Mesenchymal stem cell (in vitro differentiated cells and primary cell): ENCODE measurements around the gene TNFRSF12A.

Experiments
- DNase-seq: peaks from one replicate; pipeline ENCODE4 v3.0.0-alpha.2; 2013
- H2AFZ ChIP-seq: one replicate; pipeline ENCODE4 v1.6.1; 2013; ENCODE audit warnings: low read depth, mild to moderate bottlenecking, control low read depth, inconsistent platforms, low read length, moderate library complexity
- H2AK5ac ChIP-seq: 2 replicates; pipeline ENCODE4 v1.6.1; 2013; ENCODE audit warnings: low read length, moderate library complexity, mild to moderate bottlenecking, inconsistent platforms; ENCODE audit not compliant: severe bottlenecking
- H2BK120ac ChIP-seq: one replicate; pipeline ENCODE4 v1.6.1; 2013; ENCODE audit warnings: low read depth, mild to moderate bottlenecking, inconsistent platforms, low read length, moderate library complexity
- H2BK12ac ChIP-seq, 2 experiments: one replicate each; pipeline ENCODE4 v1.6.1; 2013; ENCODE audit warnings: inconsistent platforms in 2 of 2, low read length in 2 of 2, mild to moderate bottlenecking in 2 of 2, moderate library complexity in 2 of 2, control low read depth in 1 of 2
- H2BK15ac ChIP-seq: one replicate; pipeline ENCODE4 v1.6.1; 2013; ENCODE audit warnings: mild to moderate bottlenecking, low read depth, inconsistent platforms; ENCODE audit not compliant: poor library complexity, severe bottlenecking
- H2BK5ac ChIP-seq: 2 replicates; pipeline ENCODE4 v1.6.1; 2013; ENCODE audit warnings: low read depth, mild to moderate bottlenecking, low read length, control low read depth, inconsistent platforms; ENCODE audit not compliant: poor library complexity, severe bottlenecking
- H3K14ac ChIP-seq, 2 experiments: one replicate each; pipeline ENCODE4 v1.6.1; 2013; ENCODE audit warnings: inconsistent platforms in 2 of 2, low read length in 2 of 2, control low read depth in 1 of 2, mild to moderate bottlenecking in 1 of 2, moderate library complexity in 1 of 2
- H3K18ac ChIP-seq, 2 experiments: one replicate each; pipeline ENCODE4 v1.6.1; 2013; ENCODE audit warnings: inconsistent platforms in 2 of 2, low read length in 2 of 2, control low read depth in 1 of 2, low read depth in 1 of 2, mild to moderate bottlenecking in 1 of 2
- H3K23ac ChIP-seq, 2 experiments: one replicate each; pipeline ENCODE4 v1.6.1; 2013; ENCODE audit warnings: inconsistent platforms in 2 of 2, low read length in 2 of 2, mild to moderate bottlenecking in 2 of 2, moderate library complexity in 2 of 2, control low read depth in 1 of 2
- H3K27ac ChIP-seq: 2 replicates; pipeline ENCODE4 v1.5.1; 2013; ENCODE audit warnings: mild to moderate bottlenecking, moderate library complexity, low read length, control low read depth, inconsistent platforms; ENCODE audit not compliant: poor library complexity, severe bottlenecking
- H3K27me3 ChIP-seq, 2 experiments: 2 replicates each; pipeline versions ENCODE4 v1.6.1 to v1.7.0; 2013; ENCODE audit warnings: low read length in 2 of 2, mild to moderate bottlenecking in 2 of 2, moderate library complexity in 2 of 2, control low read depth in 1 of 2, inconsistent platforms in 1 of 2; ENCODE audit not compliant: control insufficient read depth in 1 of 2, insufficient read depth in 1 of 2
- H3K36me3 ChIP-seq, 2 experiments: 2 replicates each; pipeline versions ENCODE4 v1.6.1 to v1.7.0; 2013; ENCODE audit warnings: low read length in 2 of 2, control low read depth in 1 of 2, inconsistent platforms in 1 of 2, low read depth in 1 of 2, mild to moderate bottlenecking in 1 of 2; ENCODE audit not compliant: insufficient read depth in 2 of 2, control insufficient read depth in 1 of 2
- H3K4ac ChIP-seq, 2 experiments: one replicate each; pipeline ENCODE4 v1.6.1; 2013; ENCODE audit warnings: inconsistent platforms in 2 of 2, low read length in 2 of 2, mild to moderate bottlenecking in 2 of 2, moderate library complexity in 2 of 2, control low read depth in 1 of 2, low read depth in 1 of 2
- H3K4me1 ChIP-seq: 2 replicates; pipeline ENCODE4 v1.6.1; 2013; ENCODE audit warnings: low read depth, low read length, control low read depth; ENCODE audit not compliant: control insufficient read depth, insufficient read depth
- H3K4me2 ChIP-seq: 2 replicates; pipeline ENCODE4 v1.6.1; 2013; ENCODE audit warnings: low read length, mild to moderate bottlenecking, inconsistent platforms; ENCODE audit not compliant: poor library complexity, severe bottlenecking
- H3K4me3 ChIP-seq, 2 experiments: 2 replicates each; pipeline versions ENCODE4 v1.5.1 to v1.7.0; 2013; ENCODE audit warnings: low read length in 2 of 2, mild to moderate bottlenecking in 2 of 2, control low read depth in 1 of 2, low read depth in 1 of 2; ENCODE audit not compliant: insufficient read depth in 1 of 2
- H3K79me1 ChIP-seq: replicated peaks from 2 replicates; pipeline ENCODE4 v1.6.1; 2013; ENCODE audit warnings: mild to moderate bottlenecking, control low read depth, low read length, inconsistent platforms; ENCODE audit not compliant: poor library complexity, severe bottlenecking
- H3K9ac ChIP-seq: 2 replicates; pipeline ENCODE4 v1.7.0; 2013; ENCODE audit warnings: mild to moderate bottlenecking, low read length, moderate library complexity
- H3K9me3 ChIP-seq: 2 replicates; pipeline ENCODE4 v1.7.0; 2013; ENCODE audit warnings: mild to moderate bottlenecking, low read length; ENCODE audit not compliant: control insufficient read depth
- H4K8ac ChIP-seq: one replicate; pipeline ENCODE4 v1.6.1; 2013; ENCODE audit warnings: inconsistent platforms, mild to moderate bottlenecking, low read length, moderate library complexity
- H4K91ac ChIP-seq: one replicate; pipeline ENCODE4 v1.6.1; 2013; ENCODE audit warnings: mild to moderate bottlenecking, low read length, inconsistent platforms
- WGBS: methylation state at CpG from one replicate; pipeline ENCODE4 v1.1.7; 2013; ENCODE audit warnings: mixed read lengths; 5-methylcytosine and 5-hydroxymethylcytosine counted together

The TNFRSF12A gene

DNA sequence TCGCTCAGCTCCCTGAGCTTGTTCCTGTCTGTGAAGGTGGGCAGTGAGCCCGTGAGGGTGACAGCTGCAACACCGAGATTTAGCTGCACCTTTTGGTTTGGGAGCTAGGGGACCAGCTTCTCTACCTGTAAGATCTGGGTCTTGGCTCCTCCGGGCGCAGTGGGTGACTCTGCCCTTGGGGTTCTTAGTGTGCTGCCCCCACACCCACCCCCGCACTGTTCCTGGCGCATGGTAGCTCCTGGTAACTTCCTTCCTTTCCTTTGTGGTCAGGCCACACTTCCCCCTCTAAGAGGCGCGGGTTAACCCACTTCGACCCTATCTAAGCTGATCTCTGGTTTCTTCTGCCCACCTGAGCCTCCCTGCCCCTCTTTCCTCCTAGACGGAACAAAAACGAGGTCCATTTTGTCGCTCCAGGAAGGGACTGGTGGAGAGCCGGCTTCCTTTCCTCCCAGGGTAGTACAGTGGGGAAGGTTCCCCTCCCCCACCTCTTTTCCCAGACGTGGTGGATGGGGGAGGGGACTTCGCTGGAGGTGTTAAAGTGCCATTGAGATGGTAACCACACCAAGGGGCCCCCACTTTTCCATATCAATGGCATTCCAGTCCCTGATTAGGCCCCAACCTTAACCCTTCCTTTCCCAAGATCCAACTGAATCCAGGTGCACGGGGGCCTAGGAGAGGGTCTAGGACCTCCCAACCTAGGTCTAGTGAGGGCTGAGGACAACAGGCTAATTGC, 12.0 kb upstream of the TNFRSF12A start:
- H2BK12ac ChIP-seq, result no peak overlapping the region
- H3K36me3 ChIP-seq, result no peaks in the 10 kb centered on the region
- H3K27me3 ChIP-seq, result peaks cover 75 to 81% of the 10 kb centered on the region in 2 experiments
- H2BK120ac ChIP-seq, result no peak overlapping the region
- H2BK15ac ChIP-seq, result no peak overlapping the region
- DNase-seq, result no peak
- H3K4me3 ChIP-seq, result no peak overlapping the region
- H2AK5ac ChIP-seq, result no peak overlapping the region
- H3K79me1 ChIP-seq, result no peaks in the 10 kb centered on the region
- H3K4me2 ChIP-seq, result no peak overlapping the region
- no peak overlapping the region for H3K23ac ChIP-seq
- H3K18ac ChIP-seq, result no peak overlapping the region
- no peaks in the 10 kb centered on the region for H3K9me3 ChIP-seq
- H3K4ac ChIP-seq, result peak overlapping the region in 1 of 2 experiments; percentile 64
- H3K9ac ChIP-seq, result no peak overlapping the region
- no peak overlapping the region for H3K27ac ChIP-seq
- no peak overlapping the region for H4K8ac ChIP-seq
- no peak overlapping the region for H2AFZ ChIP-seq
- no peak overlapping the region for H2BK5ac ChIP-seq
- H4K91ac ChIP-seq, result no peak overlapping the region
- H3K14ac ChIP-seq, result no peak overlapping the region
- H3K4me1 ChIP-seq, result peaks cover 34% of the 10 kb centered on the region
- 18% methylated on average over 12 of the region's 17 CpGs for WGBS

- Histone ChIP-seq H2BK15ac (no peak overlapping the region), H3K27me3 (peaks cover 80 to 87% of the 10 kb centered on the region in 2 experiments), H3K23ac (peak overlapping the region in 1 of 2 experiments; percentile 9), H3K79me1 (no peaks in the 10 kb centered on the region), H2BK5ac (no peak overlapping the region), H3K18ac (no peak overlapping the region), H3K27ac (no peak overlapping the region), H2AFZ (no peak overlapping the region), H4K91ac (no peak overlapping the region), H2AK5ac (no peak overlapping the region), H4K8ac (no peak overlapping the region), H3K4me1 (peaks cover 37% of the 10 kb centered on the region), H3K4me2 (no peak overlapping the region), H3K36me3 (no peaks in the 10 kb centered on the region), H2BK12ac (no peak overlapping the region), H2BK120ac (no peak overlapping the region), H3K4ac (no peak overlapping the region), H3K14ac (no peak overlapping the region), H3K4me3 (no peak overlapping the region), H3K9ac (no peak overlapping the region), H3K9me3 (no peaks in the 10 kb centered on the region)
- WGBS, result 32% methylated on average over 4 of the region's 4 CpGs
- DNase-seq, result no peak
Observed at GRCh38 chr16:3008690-3009037, 11.5 kb upstream of the TNFRSF12A start.

DNA sequence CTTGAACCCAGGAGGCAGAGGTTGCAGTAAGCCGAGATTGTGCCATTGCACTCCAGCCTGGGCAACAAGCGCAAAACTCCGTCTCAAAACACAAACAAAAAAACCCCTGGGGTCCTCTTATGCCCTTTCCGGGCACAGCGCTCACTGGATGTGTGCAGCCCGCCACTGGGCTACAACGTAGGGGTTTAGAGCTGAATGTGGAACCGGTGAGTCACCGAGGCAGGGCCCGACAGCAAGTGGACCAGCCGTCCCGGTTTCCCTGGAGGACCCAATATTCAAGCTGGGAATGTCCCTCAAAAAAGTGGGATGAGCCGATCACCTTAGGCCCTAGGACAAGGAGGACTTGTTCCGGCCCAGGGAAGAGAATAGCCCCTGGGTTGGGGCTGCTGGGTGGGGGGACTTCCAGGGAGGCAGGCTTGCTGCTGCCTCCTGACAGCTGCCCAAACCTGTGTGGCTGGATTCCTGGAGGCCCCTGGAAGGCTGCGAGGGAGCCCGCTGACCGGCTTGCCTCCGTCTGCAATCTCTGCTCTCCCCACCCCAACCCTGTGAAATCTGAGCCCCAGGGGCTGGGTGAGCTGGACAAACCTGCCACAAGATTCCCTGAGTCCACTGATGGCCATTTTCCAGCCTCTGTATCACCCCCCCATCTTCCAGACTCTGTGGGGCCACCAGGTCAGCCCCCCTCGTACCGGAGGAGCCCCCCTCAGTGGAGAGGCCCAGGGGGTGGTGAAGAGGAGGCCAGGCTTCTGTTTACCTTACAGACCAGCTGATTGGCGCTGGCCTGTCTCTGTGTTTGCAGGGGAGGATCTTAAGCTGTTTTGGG, 10.4 kb upstream of the TNFRSF12A start:
- Histone ChIP-seq H3K4ac (no peak overlapping the region), H4K8ac (no peak overlapping the region), H3K27me3 (peaks cover 89 to 93% of the 10 kb centered on the region in 2 experiments), H2BK12ac (no peak overlapping the region), H2BK15ac (no peak overlapping the region), H3K18ac (no peak overlapping the region), H3K9ac (no peak overlapping the region), H3K4me1 (peaks cover 32% of the 10 kb centered on the region), H2BK5ac (no peak overlapping the region), H3K27ac (no peak overlapping the region), H3K23ac (no peak overlapping the region), H2BK120ac (no peak overlapping the region), H2AK5ac (no peak overlapping the region), H3K4me3 (no peak overlapping the region), H3K14ac (no peak overlapping the region), H2AFZ (no peak overlapping the region), H3K9me3 (no peaks in the 10 kb centered on the region), H4K91ac (no peak overlapping the region), H3K79me1 (no peaks in the 10 kb centered on the region), H3K36me3 (no peaks in the 10 kb centered on the region), H3K4me2 (no peak overlapping the region)
- WGBS, result 19% methylated on average over 19 of the region's 21 CpGs
- peak; percentile 30 for DNase-seq

GRCh38 chr16:3010510-3010909, 9.7 kb upstream of the TNFRSF12A start:
- H4K91ac ChIP-seq, result peak overlapping the region; percentile 80
- H3K9ac ChIP-seq, result no peak overlapping the region
- peaks cover 89 to 91% of the 10 kb centered on the region in 2 experiments for H3K27me3 ChIP-seq
- no peaks in the 10 kb centered on the region for H3K9me3 ChIP-seq
- H3K4me1 ChIP-seq, result peaks cover 31% of the 10 kb centered on the region
- H2AK5ac ChIP-seq, result no peak overlapping the region
- no peak overlapping the region for H3K4me3 ChIP-seq
- H2BK12ac ChIP-seq, result no peak overlapping the region
- H2AFZ ChIP-seq, result no peak overlapping the region
- H3K27ac ChIP-seq, result no peak overlapping the region
- H3K18ac ChIP-seq, result no peak overlapping the region
- no peak overlapping the region for H3K23ac ChIP-seq
- no peak overlapping the region for H3K4me2 ChIP-seq
- H3K14ac ChIP-seq, result no peak overlapping the region
- no peak overlapping the region for H2BK15ac ChIP-seq
- H2BK5ac ChIP-seq, result no peak overlapping the region
- H3K36me3 ChIP-seq, result no peaks in the 10 kb centered on the region
- 92% methylated on average over 7 of the region's 8 CpGs for WGBS
- H2BK120ac ChIP-seq, result no peak overlapping the region
- H3K79me1 ChIP-seq, result no peaks in the 10 kb centered on the region
- H4K8ac ChIP-seq, result peak overlapping the region; percentile 20
- DNase-seq, result no peak
- H3K4ac ChIP-seq, result no peak overlapping the region
